Measurements from ENCODE around the gene AKT2.

AKT2 gene

DNA sequence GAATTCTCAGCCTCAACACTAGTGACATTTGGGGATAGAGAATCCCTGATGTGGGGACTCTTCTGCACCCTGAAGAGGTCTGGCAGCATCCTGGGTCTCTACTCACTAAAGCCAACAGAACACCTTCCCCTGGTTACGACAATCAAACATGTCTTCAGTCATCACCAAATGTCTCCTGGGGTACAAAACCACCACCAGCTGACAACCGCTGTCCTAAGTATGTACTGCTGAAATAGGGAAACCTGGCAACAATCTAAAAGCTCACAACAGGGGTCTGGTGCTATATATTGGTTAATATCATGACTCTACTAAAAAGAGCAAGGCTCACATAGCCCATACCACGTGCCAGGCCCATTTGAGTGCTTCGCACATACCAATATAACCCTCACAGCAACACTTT is 13.4 kb downstream of the AKT2 start:
- no peak for DNase-seq

DNA sequence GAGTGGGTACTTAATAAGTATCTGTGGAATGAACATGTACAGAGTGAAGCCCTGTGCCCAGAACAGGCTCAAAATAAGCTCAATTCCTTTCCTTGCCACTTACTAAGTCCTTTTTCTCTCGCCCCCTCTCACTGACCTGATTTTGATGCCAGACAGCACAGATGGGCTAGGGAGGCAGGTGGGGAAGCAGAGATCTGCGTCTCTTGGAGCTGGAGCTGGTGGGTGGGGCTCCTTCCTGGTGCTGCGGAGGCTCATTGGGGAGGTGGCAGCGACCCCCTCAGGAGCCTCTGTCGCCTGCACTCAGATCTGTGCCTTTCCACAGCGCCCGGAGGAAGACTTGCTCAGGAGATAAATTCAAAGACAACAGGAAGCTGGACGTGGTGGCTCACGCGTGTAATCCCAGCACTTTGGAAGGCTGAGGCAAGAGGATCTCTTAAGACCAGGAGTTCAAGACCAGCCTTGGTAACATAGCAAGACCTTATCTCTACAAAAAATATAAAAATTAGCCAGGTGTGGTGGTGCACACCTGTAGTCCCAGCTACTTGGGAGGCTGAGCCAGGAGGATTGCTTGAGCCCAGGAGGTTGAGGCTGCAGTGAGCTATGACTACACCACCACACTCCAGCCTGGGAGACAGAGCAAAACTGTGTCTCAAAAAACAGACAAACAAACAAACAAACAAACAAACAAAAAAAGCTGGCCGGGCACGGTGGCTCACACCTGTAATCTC is 14.6 kb downstream of the AKT2 start:
- no peak for DNase-seq

GRCh38 chr19:40269216-40269940 is 15.8 kb downstream of the AKT2 start:
- DNase-seq, result no peak

- DNase-seq, result no peak
Observed at GRCh38 chr19:40267601-40267997, 17.5 kb downstream of the AKT2 start.

- no peak for DNase-seq
Observed at GRCh38 chr19:40266912-40267600, 18.1 kb downstream of the AKT2 start.

DNA sequence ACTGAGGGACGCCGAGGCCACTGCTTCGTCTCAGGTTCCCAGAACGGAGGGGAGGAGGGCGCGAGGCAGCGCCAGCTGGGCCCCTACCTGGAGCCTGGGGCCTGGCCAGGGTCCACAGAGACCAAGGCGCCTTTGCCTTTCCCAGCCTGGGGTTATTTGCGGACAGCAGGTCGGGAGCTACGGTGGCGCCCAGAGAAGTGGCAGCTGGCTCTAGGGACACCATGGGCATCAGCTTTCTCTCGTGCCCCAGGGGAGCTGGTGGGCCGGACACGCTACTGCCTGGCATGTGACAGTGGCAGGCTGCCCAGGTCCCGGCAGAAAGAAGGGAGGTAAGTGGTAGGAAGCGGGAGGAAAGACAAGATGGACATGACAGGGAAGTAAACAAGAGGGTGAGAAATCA is 19.0 kb downstream of the AKT2 start:
- DNase-seq, result no peak

DNA sequence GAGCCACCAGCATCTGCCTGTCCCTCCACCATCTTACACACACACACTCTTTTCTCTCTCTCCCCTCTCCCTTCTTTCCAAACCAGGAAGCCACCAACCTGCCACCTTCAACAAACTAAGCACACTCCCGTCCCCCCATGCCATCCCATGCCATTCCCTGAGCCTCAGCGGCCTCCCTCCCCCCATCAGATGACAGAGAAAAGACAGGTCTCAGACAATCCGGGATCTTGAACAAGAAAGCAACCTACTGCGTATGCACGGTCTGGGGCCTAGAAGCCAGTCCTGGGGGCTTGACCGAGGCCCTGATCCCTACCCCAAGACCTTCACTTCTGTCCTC is 19.4 kb downstream of the AKT2 start:
- DNase-seq, result no peak

DNA sequence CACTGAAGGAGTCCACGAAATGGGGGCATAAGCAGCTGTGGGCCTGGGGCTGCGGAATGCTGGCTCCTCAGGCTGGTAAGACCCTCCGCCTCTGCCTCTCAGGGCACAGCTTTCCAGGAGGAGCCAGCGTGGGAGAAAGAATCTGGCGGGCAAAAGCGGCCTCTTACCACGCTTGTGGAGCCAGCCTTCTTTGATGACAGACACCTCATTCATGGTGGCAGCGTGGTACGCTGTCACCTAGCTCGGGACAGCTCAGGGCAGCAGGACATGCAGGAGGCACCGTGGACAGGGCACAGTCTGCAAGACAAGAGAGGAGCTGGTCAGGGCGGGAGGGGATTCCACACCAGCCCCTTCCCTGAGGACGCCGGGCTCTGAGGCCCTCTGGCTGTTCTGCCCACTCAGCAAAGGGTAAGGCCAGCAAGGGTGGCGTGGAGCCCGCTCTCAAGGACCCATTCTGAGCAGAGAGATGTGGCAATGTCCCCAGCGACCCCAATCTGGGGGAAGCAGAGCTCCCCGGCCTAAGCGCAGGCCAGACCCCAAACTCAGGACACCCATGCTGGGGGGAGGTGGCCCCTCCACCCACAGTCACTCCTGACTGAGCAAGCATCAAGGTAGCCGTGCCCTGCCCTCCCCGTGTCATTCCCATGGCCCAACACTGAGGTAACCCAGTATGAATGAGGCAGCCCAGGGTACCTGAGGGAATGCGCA is 19.9 kb downstream of the AKT2 start:
- no peak for DNase-seq

- no peak for DNase-seq
Observed at GRCh38 chr19:40264314-40265054, 20.7 kb downstream of the AKT2 start.

DNA sequence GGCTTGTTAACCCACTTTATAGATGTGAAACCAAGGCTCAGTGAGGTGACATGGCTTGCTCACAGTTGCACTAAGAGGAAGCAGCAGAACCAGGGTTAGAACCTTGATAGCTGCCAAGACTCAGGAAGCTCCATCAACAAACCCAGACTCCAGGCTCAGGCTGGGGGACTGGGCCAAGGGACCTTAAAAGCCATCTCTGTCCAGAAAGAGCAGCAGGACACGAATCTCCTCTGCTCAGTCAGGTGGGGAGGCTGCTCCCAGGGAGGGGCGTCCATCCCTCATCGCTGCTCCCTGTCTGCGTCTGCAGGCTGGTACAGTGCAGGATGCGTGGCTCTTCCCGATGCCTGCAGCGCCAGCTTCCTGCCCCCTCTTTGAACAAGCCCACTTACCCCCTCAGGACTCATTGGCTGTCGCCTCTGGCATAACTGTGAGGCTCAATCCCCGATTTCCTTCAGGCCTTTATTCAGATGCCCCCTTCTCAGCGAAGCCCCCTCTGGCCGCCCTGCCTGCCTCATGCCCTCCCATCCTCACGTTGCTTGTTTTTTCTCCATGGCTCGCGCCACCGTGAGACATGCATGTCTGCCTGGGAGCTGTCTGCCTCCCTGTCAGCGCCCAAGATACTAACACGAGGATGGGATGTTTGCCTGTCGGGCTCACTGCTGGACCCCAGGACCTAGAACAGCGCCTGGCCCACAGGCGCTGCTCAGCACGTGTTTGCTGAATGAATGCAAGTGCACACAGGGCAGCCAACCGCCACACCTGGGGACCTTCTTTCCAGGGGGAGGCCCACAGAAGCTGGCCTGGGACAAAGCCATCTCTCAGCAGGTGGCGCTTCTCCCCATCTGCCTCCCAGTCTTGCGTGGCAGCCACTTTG is 21.5 kb downstream of the AKT2 start:
- no peak for DNase-seq

GRCh38 chr19:40262422-40262821 is 22.7 kb downstream of the AKT2 start:
- no peak for DNase-seq

DNA sequence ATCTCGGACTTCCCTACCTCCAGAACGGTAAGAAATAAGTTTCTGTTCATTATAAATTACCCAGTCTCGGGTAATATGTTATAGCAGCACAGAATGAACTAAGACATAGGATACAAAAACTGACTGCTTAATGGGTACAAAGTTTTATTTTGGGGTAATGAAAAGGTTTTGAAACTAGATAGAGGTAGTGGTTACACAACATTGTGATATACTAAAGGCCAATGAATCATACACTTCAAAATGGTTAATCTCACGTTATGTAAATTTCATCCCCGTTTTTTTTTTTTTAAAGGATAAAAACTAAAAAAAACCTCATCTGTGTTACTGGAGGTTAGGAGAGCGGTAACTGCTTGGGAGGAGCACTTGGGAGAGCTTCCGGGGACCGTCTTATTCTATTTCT is 23.5 kb downstream of the AKT2 start:
- DNase-seq, result no peak

GRCh38 chr19:40257096-40257517 is 28.0 kb downstream of the AKT2 start:
- no peak for DNase-seq

- DNase-seq, result no peak
Observed at GRCh38 chr19:40256512-40256911, 28.6 kb downstream of the AKT2 start.

- DNase-seq, result no peak
Observed at GRCh38 chr19:40255619-40256166, 29.5 kb downstream of the AKT2 start.

- no peak for DNase-seq
Observed at GRCh38 chr19:40254714-40255418, 30.3 kb downstream of the AKT2 start.

DNA sequence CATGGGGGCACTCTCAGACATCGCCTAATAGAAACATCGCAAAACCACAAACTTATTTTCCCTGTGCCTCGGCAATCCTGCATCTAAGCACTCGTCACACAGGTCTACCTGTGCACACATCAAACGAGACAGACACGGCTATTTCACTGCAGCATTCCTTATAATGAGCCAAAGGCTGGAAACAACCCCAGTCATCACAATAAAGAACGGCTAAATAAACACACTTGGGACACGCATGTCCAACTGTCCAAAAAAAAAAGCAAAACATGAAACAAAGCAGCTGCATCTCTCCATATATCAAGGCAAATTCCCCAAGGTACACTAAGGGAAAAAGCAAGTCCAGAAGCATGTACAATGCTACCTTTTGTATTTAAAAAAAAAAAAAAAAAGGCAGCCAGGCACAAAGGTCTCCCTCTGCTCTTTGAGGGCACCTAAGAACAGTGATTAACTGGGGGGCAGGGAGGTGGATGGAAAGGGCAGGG is 31.5 kb downstream of the AKT2 start:
- DNase-seq, result no peak

- no peak for DNase-seq
Observed at GRCh38 chr19:40252395-40252794, 32.8 kb downstream of the AKT2 start.

GRCh38 chr19:40251991-40252390 is 33.2 kb downstream of the AKT2 start:
- DNase-seq, result no peak

DNA sequence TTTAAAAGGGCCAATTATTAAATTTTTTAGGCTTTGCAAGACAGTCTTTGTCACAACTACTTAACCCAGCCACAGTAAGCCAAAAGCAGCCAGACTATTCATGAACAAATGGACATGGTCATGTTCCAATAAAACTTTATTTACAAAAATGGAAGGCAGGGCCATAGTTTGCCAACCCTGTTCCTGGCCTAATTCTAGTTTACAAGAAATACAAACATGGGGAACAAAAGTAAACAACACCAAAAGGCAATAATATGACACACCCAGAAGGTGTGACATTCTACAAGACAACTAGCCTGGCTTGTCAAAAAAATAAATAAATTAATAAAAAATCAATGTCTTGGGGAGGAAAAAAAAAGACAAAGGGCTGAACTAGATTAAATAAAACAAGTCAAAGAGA is 33.9 kb downstream of the AKT2 start:
- no peak for DNase-seq

DNA sequence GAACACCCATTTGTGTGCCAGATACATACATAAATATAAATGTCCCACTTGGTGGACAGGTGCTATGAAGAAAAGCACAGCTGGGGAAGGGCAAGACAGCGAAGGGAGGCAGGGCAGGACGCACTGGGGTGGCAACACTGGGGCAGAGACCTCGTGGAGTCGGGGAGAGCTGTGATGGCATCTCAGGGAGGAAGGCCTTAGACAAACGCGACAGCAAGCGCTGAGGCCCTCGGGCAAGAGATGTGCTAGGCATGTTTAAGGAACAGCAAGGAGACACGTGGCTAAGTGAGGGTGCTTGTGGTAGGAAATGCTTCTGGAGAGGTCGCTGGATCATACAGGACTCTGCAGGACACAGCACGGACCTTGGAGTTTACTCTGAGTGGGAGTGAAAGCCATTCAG is 35.4 kb downstream of the AKT2 start:
- DNase-seq, result no peak

All from stimulated activated CD4-positive, alpha-beta T cell treated with anti-CD3 and anti-CD28 coated beads, Interleukin-1b, Interleukin-23, amount 100 ng/mL, for 48 hours (primary cell).